Left lobe of liver (tissue), 2 donors: ENCODE results near the gene ATRNL1. TPM values are rescaled to one million over a fixed set of nuclear protein-coding genes. Genes with fewer than 3 reads are reported as not detected.
A peak's percentile ranks its signal among the peaks of the same experiment; 100 is the strongest.

Experiments
- ATAC-seq: fragments of 200-7000 bp; cut with Tn5 transposase; one replicate; pipeline ENCODE4 v1.9.1; 2020; ENCODE audit warnings: mild to moderate bottlenecking, moderate library complexity
- DNase-seq: peaks from one replicate; pipeline ENCODE4 v3.0.0-alpha.2; 2020; ENCODE audit warnings: low spot score
- total RNA-seq: library from RNA; stranded (reverse); gene quantifications from one replicate; pipeline ENCODE4 v1.2.1, GENCODE V29; 2021
- donor health status: DM: no; HTN: no; CAD: no; lungs with moderate emphysema.
- donor health status: DM: no; HTN: yes; CAD: no.

Gene ATRNL1
- total RNA-seq, 1 donor from 2014 or later = 1.3 TPM

- DNase-seq (no peak), ATAC-seq (no peak)
Observed at GRCh38 chr10:115941361-115941771, 848.2 kb downstream of the ATRNL1 start.

DNA sequence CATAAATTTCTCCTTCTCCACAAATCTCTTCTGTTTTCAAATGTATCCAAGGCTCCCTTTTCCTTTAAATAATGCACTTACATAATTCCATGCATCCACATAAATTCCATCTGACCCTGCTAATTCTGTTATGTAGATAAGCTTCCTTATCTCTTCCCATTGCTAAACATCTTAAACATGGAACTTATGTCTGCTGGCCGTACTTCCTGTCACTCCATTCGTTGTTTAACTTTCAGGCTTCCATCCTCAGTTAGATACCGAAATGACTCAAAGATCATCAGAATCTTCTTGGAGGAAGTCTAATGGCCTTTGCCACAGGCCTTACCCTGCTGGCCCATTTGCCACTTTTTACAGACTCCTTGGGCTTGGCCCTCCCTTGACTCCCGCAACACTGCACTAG is 848.9 kb downstream of the ATRNL1 start:
- ATAC-seq = no peak
- DNase-seq = no peak

GRCh38 chr10:115944538-115944937 is 851.4 kb downstream of the ATRNL1 start:
- ATAC-seq = no peak
- DNase-seq = no peak

DNA sequence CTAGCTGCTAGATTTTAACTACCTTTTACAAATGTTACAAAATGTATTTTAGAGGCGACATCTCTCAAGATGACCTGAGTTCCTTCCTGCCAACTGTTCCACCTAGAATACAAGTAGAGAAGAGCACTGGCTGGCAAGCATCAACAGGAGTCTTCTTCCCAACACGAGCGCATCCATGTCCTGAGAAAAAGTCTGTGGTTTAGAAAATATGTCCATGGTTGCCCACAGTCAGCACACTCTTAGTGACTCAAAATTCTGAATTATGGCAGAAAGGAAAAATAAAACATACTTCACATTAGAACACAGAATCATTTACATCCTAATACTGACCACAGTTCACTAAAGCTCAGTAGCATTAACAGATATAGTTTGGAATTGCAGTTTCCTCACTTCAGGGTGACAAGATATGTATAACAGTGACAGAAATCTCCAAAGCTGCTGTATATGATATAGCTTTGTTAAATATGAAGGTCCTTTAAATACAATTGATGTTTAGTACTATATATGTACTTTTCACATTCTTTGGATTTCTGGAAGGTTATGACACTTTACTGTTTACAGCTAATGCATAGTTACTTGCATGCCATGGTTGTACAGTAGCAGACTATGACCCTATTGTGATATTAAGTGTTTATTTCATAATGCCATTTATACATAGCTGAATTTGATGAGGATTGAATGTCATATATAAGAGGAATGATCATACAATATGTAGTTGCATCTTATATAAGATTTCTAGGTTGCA is 852.7 kb downstream of the ATRNL1 start:
- ATAC-seq (no peak), DNase-seq (no peak)

- DNase-seq (no peak), ATAC-seq (no peak)
Observed at GRCh38 chr10:115947104-115947503, 853.9 kb downstream of the ATRNL1 start.

DNA sequence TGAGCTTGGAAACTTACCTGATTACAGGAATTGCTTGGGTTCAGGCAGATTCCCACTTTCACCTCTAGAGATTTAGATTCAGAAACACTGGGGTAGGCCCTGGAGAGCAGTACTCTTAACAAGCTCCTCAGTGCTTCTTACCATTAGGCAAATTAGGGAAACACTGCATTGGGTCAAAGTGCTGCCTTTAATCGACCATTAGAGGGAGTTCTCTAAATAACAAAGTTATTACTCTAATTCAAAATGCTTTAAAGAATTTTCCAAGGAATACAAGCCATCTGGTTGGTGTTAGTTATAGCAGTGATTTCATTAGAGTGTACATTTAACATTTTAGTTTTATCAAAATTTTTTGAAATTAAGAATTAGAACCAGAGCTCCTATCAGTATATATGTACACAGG is 855.3 kb downstream of the ATRNL1 start:
- DNase-seq (no peak), ATAC-seq (peak; percentile 82)

DNA sequence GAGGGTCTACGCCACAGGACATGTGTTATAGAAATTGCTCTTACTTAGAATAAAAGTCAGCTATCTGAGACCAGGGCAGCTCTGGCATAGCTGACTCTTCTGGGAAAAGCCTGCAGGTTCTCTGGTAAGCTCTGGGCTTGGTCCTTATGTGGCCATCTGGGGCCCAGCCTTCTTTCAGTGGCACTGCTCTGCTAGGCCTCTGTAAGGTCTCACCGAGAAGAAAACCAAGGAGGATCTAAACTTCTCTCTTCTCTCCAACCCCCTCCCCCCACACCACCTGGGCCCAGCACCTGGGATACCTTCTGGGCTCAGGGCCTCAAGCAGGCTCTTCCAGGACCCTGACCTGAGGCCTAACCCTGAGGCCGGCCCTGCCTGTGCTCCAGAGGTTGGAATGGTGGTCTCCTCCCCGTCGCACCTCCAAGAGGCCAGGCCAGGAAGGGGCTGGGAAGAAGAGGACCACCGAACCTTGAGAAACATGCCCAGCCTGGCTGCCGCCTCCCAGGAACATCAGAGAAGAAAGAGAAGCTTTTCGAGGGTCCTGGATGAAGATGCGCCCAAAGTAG is 856.2 kb downstream of the ATRNL1 start:
- peak; percentile 33 for ATAC-seq
- no peak for DNase-seq

DNA sequence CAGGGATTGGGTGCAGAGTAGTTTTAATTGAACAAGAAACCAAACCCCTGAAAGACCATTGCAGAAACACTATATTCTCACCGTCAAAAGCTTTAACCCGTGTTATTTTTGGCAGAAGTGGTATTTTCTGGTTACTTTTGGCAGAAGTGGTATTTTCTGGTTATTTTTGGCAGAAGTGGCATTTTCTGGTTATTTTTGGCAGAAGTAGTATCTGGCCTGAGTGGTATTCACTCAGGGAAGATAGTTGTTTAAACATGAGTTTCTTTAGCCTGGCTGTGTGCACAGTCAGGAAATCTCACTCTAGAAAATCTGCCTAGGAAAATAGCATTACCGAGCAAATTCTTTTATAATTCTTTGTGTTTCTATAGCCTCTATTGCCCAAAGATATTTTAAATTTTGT is 857.2 kb downstream of the ATRNL1 start:
- ATAC-seq = peak; percentile 58

GRCh38 chr10:115951242-115951641 is 858.1 kb downstream of the ATRNL1 start:
- DNase-seq (no peak), ATAC-seq (peak; percentile 27)

More for the DNA sequence above, 857.2 kb downstream of the ATRNL1 start:
- no peak for DNase-seq

GRCh38 chr10:115953281-115953680 is 860.1 kb downstream of the ATRNL1 start:
- peak; percentile 38 for ATAC-seq
- no peak for DNase-seq

DNA sequence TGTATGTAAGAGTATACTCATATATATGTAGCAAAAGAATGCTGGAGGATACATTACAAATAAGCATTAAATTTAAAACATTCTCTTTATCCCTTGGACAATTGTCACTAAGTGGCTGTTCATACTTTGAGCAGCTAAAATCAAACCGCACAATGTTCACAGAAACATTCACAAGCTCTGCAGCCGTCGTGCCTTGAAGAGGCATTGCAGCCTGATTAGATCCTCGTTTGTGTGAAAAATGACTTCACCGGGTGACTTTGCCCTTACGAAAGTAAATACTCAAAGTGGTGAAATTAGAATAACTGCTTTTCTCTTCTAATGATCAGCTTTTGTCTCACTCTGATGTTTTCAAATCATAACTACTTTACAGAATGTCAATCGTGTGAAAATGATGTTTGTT is 860.8 kb downstream of the ATRNL1 start:
- DNase-seq (no peak), ATAC-seq (peak; percentile 61)

DNA sequence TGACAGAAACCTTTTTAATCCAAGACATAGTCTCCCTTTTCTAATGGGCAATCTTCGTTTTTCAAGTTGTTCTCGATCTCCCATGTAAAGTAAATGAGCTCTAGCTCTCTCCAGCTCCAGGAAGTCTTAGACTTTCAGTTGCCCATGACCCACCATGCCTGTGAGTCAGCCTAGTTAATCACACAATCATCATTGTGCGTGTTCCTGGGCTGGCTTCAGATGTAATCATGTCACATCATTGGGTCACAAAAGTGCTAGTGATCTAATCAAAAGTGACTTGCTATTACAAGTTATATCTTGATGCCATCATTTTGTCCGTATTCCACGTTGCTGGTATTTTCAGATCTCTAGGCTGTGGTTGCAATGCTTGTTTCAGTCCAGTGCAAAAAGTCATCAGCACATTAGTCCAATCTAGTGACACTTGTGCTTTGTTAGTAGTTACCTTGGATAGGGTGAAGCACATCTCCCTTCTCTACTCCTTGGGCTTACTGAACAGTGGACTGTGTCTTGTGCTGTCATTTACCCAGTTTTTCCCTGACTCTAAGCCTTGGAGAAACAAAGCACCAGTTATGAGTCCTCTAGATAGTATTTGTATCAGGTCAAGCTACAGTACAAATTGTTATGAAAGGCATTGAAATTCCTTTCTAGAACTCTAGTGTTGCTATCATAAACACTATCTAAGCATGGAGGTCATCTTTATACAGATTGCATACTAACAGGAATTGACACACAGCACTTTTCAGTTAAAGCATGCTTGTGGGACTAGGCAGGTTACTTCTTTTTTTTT is 863.3 kb downstream of the ATRNL1 start:
- DNase-seq (no peak), ATAC-seq (no peak)

DNA sequence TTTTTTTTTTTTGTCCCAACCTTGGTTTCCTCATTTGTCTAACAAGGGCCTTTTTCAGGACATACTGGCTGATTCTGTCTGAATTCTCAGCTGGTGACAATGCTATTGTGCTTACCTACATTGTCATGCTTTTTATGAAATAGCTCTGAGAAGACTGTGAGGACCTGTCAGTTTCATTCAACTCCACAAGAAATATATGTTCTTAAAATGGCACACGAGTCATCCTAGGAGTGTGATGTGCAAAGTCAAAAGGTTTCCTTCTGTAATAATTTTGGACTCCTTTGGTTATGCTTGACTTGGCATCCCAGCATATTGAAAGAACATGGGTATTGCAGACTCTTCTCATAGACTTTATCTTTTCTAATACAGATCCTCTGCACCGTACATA is 863.8 kb downstream of the ATRNL1 start:
- DNase-seq (no peak), ATAC-seq (no peak)

- no peak for DNase-seq
- ATAC-seq = no peak
Observed at GRCh38 chr10:115957786-115958442, 864.7 kb downstream of the ATRNL1 start.

- ATAC-seq = peak; percentile 71
- DNase-seq = no peak
Observed at GRCh38 chr10:115963848-115964247, 870.7 kb downstream of the ATRNL1 start.

GRCh38 chr10:115964827-115965226 is 871.7 kb downstream of the ATRNL1 start:
- DNase-seq = no peak
- no peak for ATAC-seq

DNA sequence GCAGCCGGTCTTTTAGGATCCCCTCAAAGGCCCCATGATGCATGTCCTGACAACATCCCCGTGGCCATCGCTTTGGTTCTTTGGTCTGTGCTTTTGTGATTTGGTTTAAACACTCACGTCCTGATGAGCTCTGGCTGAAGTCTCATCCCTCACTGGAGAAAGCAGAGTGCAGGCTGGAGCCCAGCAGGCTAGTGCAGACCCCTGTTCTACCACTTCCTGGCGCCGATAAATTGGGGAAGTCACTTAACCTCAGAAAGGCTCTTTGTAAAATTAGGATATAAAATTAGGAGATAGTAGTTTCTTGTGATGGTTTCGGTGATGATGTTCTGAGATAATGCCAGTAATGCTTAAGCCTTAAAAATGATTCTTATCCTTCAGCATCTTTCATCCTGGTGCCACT is 872.2 kb downstream of the ATRNL1 start:
- ATAC-seq (no peak), DNase-seq (no peak)

- ATAC-seq = no peak
- no peak for DNase-seq
Observed at GRCh38 chr10:115968236-115968635, 875.1 kb downstream of the ATRNL1 start.

- DNase-seq (peak; percentile 21), ATAC-seq (no peak)
Observed at GRCh38 chr10:115969591-115969990, 876.4 kb downstream of the ATRNL1 start.

DNA sequence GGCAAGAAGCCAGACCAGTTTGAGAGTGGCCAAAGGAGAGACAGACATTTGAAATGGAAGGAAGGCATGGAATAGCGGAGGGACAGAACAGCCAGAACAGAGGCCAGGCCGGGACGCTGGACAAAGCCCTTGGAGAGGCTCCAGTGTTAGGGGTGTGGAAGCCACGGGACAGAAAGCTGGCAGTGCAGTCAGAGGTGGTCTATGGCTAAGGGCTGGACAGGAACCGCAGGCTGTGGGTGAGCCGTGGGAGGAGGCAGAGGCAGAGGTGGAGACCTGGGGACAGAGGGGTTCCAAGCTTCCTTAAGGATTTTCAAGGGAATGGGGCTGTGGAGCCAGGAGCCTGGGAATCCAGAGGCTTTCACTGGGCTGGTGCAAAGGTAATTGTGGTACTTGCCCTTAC is 878.8 kb downstream of the ATRNL1 start:
- no peak for ATAC-seq

DNA sequence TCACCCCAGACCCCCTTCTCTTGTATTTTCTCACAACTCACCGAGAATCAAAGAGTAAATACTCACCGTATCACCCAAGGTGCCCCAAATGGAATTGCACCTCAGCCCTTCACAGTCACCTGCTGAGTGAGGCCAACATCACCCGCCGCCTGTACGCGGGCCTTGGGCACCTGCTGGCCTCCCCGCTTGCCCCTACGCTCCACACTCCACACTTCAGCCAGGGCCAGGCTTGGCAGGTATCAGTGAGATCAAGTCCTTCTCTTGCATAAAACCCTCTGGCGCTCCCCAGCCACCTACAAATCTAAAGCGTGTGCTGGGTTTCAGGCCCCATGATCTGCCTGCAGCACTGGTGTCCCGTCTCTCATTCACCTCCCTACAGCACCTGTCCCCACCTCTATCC is 879.3 kb downstream of the ATRNL1 start:
- ATAC-seq (no peak), DNase-seq (peak; percentile 24)

More for the DNA sequence above, 878.8 kb downstream of the ATRNL1 start:
- peak; percentile 35 for DNase-seq
